ENCODE measurements around the gene ISYNA1.

GRCh38 chr19:18438331-18439024, 545 bp upstream of the ISYNA1 start:
- no peak for TF ChIP-seq CTCF (IDR thresholded peaks at IDR 0.05)
- TF ChIP-seq POLR2A (IDR thresholded peaks at IDR 0.05), result no peak
- TF ChIP-seq EP300 (IDR thresholded peaks at IDR 0.05), result no peak
- TF ChIP-seq POLR2AphosphoS5 (IDR thresholded peaks at IDR 0.05), result no peak
